T-helper 22 cell (primary cell): Measurements from ENCODE around the gene HIGD1A.
A peak's percentile ranks its signal among the peaks of the same experiment; 100 is the strongest.
"Not testable (repeated sequence)": the region's sequence is repeated elsewhere in the genome, so short reads cannot be mapped to it uniquely, and the experiment has no call there.

Experiments
- DNase-seq: peaks from one replicate; pipeline ENCODE4 v3.0.0-alpha.2; 2020; ENCODE audit warnings: low read depth

Gene HIGD1A

DNA sequence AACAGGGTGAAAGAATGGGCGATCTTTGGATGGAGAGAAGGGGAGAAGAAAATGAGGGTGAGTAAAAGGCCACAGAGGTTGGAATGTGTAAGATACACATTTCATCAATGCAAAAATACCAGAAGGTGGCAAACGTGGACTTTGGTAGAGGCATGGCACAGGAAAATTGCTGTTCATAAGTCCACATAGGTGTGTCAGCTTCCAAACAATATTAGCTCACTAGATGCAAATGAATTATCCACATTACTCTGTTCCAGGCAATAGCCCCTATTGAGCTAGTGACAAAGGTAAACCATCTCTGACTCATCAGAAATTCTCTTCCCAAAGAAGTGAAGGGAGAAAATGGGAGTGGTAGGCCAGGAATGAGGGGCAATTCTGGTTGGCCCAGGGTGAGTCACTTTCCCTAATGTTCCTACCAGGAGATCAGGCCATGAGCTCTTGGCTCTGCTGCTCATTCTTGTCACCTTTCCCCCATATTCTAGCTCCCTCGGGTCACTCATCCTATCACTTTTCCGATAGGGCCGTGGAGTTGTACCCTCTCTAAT is 24.9 kb upstream of the HIGD1A start:
- no peak for DNase-seq

DNA sequence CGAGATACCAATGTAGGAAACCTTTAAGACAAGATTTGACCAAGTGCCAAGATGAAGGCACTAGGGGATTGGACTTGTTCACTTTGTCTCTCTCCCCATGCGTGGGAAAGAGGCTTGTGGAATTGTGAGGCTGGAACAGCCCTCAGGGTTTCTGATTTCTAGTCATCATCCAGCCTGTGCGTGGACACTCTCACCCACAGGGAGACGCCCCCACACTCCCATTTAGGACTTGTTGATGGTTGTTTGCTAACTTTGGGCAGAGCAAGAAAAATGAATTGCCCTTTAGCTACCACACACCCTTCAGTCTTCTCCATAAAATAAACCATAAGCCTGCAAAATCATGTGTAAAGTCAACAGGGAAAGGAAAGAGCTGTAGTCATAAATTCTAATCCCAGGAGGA is 23.4 kb upstream of the HIGD1A start:
- no peak for DNase-seq

DNA sequence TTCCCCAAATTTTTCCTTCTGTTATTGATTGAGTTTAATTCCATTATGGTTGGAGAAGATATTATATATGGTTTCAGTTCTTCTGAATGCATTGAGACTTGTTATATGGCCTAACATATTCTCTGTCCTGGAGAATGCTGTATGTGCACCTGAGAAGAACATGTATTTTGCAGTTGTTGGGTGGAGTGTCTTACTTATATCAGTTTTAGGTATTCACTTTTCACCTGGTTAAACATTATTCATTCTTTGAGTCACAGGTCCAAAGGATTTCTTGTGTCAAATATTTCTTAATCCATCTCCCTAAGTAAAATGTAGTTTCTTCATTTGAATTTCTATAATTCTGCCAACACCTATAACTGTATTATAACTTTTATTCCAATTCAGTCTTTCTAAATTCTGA is 22.7 kb upstream of the HIGD1A start:
- no peak for DNase-seq

- DNase-seq = no peak
Measured at GRCh38 chr3:42826141-42826540, 21.9 kb upstream of the HIGD1A start.

- no peak for DNase-seq
Measured at GRCh38 chr3:42823351-42823750, 19.1 kb upstream of the HIGD1A start.

GRCh38 chr3:42822828-42823227 is 18.5 kb upstream of the HIGD1A start:
- DNase-seq = no peak

- DNase-seq = no peak
Measured at GRCh38 chr3:42820746-42821051, 16.4 kb upstream of the HIGD1A start.

DNA sequence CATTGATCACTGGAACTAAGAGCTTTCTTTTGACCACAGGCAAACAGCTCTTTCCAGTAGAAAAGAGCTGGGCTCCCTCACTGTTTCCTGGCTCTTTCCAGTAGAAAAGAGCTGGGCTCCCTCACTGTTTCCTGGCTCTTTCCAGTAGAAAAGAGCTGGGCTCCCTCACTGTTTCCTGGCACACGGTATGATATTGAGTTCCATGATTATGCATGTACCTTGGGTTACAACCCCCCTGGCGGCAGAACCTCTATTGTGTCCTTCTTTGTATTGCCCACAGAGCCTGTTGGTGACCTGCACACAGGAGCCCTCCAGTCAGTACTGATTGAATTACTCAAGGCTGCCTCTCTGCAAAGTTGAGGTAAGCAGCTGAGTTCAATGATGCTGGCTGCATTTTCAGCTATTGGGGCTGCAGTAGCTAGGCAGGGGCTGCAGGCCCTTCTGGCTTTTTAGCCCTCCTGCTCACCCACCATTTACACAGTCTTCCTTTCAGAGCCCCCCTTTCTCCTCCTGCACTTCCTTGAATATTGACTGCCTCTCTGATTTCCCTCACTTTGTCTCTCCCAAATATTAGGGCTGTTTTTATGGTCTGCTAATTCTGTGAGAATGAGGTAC is 15.2 kb upstream of the HIGD1A start:
- no peak for DNase-seq

GRCh38 chr3:42815826-42816225 is 11.5 kb upstream of the HIGD1A start:
- no peak for DNase-seq

DNA sequence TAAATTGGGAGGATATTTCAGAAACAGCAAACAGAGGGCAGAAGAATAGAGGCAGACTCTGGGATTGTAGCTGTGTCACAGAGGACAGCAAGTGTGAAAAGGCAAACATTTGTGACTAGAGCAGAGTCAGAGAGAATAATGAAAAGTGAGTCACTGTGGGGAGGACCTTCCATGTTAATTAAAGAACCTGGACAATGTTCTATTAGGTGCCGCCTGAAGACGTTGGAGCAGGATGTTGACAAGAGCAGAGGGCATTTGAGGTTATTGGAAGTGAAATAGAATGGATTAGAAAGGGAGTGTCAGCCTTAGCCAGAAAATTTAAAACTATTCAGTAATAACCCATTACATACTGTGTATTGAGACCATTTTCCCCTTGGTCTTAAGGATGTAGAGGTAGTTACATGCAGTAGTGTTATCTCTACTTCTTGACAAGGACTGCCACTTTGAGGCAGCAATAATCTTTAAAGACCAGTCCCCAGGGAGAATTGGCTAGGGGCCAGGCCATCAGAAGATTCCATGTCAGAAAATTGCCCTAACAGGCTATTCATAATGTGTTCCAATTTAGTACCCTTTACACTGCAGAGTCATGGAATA is 10.7 kb upstream of the HIGD1A start:
- no peak for DNase-seq

DNA sequence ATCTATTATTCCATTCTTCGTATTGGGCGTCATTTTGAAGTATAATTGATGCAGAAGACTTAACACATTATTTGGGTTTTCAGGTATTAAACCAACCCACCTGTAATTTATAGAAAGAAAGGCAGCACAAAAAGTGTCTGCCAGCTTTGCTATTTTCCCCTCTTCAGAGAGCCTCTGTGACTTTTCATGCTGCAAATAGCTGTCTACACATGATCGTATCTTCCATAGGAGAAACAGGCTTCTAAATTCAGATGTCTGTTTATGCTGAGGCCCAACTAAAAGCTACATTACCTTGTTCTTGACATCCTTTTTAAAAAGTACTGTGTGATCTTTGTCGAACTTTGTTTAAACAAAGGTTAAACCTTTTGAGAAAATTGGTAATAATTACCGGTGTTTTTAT is 10.0 kb upstream of the HIGD1A start:
- no peak for DNase-seq

- DNase-seq = not testable (repeated sequence)
Measured at GRCh38 chr3:42811118-42811883, 7.0 kb upstream of the HIGD1A start.

DNA sequence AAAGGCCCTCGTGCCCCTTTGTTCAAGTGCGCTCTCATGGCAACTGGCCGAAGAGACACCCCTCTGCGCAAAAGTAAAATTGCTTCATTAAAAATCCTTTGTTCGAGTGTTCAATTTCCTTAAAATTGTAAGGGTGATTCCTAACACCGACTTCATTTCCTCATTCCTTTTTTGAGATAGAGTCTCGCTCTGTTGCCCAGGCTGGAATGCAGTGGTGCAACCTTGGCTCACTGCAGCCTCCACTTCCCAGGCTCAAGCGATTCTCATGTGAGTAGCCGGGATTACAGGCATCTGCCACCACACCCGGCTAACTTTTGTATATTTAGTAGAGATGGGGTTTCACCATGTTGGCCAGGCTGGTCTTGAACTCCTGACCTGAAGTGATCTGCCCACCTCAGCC is 6.4 kb upstream of the HIGD1A start:
- not testable (repeated sequence) for DNase-seq

DNA sequence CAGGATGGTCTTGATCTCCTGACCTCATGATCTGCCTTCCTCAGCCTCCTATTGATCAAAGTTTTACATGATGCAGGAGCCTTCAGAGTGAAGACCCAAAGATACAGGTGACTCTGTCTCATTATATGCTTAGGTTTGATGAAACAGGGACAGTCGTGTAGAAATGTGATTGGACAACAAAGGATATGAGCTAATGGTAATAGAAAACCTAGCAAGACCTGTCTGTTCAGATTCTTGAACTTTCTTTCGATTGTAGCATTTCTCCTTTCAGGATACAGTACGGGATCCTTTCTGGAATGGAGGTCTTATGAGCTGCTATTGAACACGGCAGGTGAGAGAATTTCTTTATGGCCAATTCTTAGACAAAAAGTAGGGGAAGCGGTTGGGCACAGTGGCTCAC is 4.9 kb upstream of the HIGD1A start, which contains the start of gene ACKR2:
Gene ACKR2 (plus strand): TSS at position 244 of the 400 bp plus-strand sequence. CDS start 55,058 bp downstream, outside the sequence.
- no peak for DNase-seq

DNA sequence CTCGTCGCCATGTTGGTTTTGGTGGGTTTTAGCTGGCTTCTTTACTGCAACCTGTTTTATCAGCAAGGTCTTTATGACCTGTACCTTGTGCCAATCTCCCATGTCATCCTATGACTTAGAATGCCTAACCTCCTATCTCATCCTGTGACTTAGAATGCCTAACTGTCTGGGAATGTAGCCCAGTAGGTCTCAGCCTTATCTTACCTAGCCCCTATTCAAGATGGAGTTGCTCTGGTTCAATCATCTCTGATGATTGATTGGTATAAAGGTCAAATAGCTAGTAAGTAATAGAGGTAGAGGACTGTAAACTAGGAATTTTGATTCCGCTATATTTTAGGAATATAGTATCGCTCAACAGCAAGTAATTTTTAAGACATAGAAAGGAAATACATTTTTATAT is 3.6 kb upstream of the HIGD1A start:
- DNase-seq = no peak

DNA sequence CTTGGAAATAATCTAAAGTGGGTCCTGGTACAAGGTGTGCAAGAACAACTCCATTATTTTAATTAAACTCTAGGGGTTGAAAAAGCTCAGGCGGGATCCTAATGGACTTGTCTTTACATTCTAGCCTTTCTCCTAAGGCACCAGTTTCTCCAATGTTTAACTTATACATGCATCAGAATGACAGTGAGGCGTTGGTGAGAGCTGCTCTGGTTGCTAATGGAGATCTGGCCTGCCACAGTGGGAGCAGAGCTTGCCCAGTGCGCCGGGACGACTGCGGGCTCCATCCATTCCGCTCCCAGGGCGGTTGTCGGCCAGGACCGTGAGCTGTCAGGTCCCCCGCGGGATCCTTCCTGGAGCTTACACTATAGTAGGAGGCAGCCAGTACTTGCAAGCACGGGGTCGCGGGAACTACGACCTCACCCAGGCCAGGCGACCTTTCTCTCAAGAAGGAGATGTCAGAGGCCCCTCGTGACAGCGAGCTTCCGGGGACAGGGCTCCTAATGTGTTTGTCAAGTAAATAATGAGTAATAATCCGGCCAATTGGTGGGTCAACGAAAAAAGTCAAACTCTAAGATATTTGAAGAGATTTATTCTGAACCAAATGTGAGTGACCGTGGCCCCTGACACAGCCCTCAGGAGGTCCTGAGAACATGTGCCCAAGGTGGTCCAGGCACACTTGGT is 991 bp upstream of the HIGD1A start:
- no peak for DNase-seq

- DNase-seq = no peak
Measured at GRCh38 chr3:42804831-42805132, 492 bp upstream of the HIGD1A start.

- DNase-seq = peak; percentile 13
Measured at GRCh38 chr3:42803414-42804105, 730 bp downstream of the HIGD1A start.

- DNase-seq = no peak
Measured at GRCh38 chr3:42802876-42803413, 1.3 kb downstream of the HIGD1A start.

GRCh38 chr3:42801784-42802183 is 2.5 kb downstream of the HIGD1A start:
- no peak for DNase-seq

DNA sequence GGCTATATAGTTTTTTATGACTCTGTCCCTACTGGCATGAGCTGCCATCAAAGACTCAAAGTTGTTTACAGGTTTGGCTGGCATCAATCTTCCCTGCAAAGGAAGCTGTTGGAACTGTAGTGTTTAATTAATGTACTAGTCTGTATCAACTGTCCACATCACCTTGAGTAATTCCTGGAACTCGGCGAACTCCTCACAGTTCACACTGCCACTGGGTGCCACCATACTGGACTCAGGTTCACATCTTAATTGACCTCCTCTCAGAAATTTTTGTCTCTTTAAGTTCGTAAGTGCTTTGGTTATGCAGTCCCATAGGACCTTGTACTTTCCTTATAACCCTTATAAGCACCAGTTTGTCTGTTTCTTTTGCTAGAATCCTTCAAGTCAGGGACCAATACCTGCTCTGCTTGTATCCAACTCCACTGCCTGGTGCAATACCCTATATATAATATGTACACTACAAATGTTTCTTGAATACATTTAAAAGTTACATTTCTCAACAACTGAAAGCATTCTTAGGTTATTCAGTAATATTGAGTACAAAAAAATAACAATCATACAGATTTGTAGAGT is 3.2 kb downstream of the HIGD1A start:
- DNase-seq = no peak

GRCh38 chr3:42800251-42800650 is 4.0 kb downstream of the HIGD1A start:
- no peak for DNase-seq
